ENCODE measurements around the gene SNRPB.
A peak's percentile ranks its signal among the peaks of the same experiment; 100 is the strongest.

The SNRPB gene

GRCh38 chr20:2451939-2452732 is 18.5 kb downstream of the SNRPB start:
- Histone ChIP-seq H3K4me1 (ENCODE audit: insufficient read depth, low read length, severe bottlenecking) (no peaks in the 10 kb centered on the region), H3K79me2 (ENCODE audit: insufficient read depth, low read length) (no peaks in the 10 kb centered on the region), H3K36me3 (ENCODE audit: insufficient read depth, low read length) (no peaks in the 10 kb centered on the region), H4K20me1 (ENCODE audit: insufficient read depth, low read length) (no peaks in the 10 kb centered on the region), H3K4me2 (ENCODE audit: low read length) (no peak overlapping the region), H3K9ac (ENCODE audit: low read length) (no peak overlapping the region), H3K27me3 (ENCODE audit: insufficient read depth, low read length) (no peaks in the 10 kb centered on the region), H2AFZ (ENCODE audit: low read length) (no peak overlapping the region), H3K27ac (ENCODE audit: low read depth, low read length, poor library complexity, severe bottlenecking) (no peak overlapping the region), H3K9me3 (ENCODE audit: low read length) (no peaks in the 10 kb centered on the region), H3K9me2 (ENCODE audit: low read depth, low read length) (no peaks in the 10 kb centered on the region), H3K4me3 (ENCODE audit: low read depth, low read length, poor library complexity, severe bottlenecking) (no peak overlapping the region), H3F3A (ENCODE audit: insufficient read depth, low read length) (peaks cover 5% of the 10 kb centered on the region; the same call in 1 of the 2 replicates)
- TF ChIP-seq CTCF (IDR thresholded peaks at IDR 0.05; ENCODE audit: low read length) (peak; percentile 78), EZH2 (IDR thresholded peaks at IDR 0.05; ENCODE audit: borderline replicate concordance, low read length) (no peak)

DNA sequence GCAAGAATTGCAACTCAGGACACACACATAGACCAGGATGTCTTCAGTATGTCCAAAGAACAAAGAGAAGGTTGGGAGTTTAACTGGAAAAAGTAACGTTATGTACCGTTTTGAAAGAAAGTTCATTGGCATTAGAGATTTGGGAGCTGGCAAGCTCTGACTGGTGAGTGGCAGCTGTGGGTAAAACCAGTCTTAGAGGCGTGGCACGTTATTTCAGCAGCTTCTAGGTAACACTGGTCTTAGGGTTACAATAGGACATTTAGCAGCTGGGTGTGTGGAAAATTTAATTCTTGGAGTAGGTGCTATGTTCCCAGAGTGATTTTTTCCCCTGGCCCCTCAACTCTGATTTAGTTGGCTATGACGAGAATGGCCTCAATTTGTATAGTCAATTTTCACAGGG is 19.2 kb downstream of the SNRPB start:
- no peak overlapping the region for H3K4me3 ChIP-seq (ENCODE audit: low read depth, low read length, poor library complexity, severe bottlenecking)
- no peak overlapping the region for H3K4me2 ChIP-seq (ENCODE audit: low read length)
- no peak overlapping the region for H3K9ac ChIP-seq (ENCODE audit: low read length)
- H3K27ac ChIP-seq (ENCODE audit: low read depth, low read length, poor library complexity, severe bottlenecking) = no peak overlapping the region
- H3K79me2 ChIP-seq (ENCODE audit: insufficient read depth, low read length) = no peaks in the 10 kb centered on the region
- TF ChIP-seq EZH2 (IDR thresholded peaks at IDR 0.05; ENCODE audit: borderline replicate concordance, low read length) (no peak), CTCF (IDR thresholded peaks at IDR 0.05; ENCODE audit: low read length) (no peak)
- H4K20me1 ChIP-seq (ENCODE audit: insufficient read depth, low read length) = no peaks in the 10 kb centered on the region
- no peaks in the 10 kb centered on the region for H3K36me3 ChIP-seq (ENCODE audit: insufficient read depth, low read length)
- no peak overlapping the region for H2AFZ ChIP-seq (ENCODE audit: low read length)
- H3K9me2 ChIP-seq (ENCODE audit: low read depth, low read length) = no peaks in the 10 kb centered on the region
- H3K4me1 ChIP-seq (ENCODE audit: insufficient read depth, low read length, severe bottlenecking) = no peaks in the 10 kb centered on the region
- peaks cover 5% of the 10 kb centered on the region; the same call in 1 of the 2 replicates for H3F3A ChIP-seq (ENCODE audit: insufficient read depth, low read length)
- no peaks in the 10 kb centered on the region for H3K9me3 ChIP-seq (ENCODE audit: low read length)
- no peaks in the 10 kb centered on the region for H3K27me3 ChIP-seq (ENCODE audit: insufficient read depth, low read length)

GRCh38 chr20:2449386-2449785 is 21.2 kb downstream of the SNRPB start:
- Histone ChIP-seq H3K9me3 (ENCODE audit: low read length) (no peaks in the 10 kb centered on the region), H3K79me2 (ENCODE audit: insufficient read depth, low read length) (no peaks in the 10 kb centered on the region), H3K4me1 (ENCODE audit: insufficient read depth, low read length, severe bottlenecking) (no peaks in the 10 kb centered on the region), H3K27me3 (ENCODE audit: insufficient read depth, low read length) (no peaks in the 10 kb centered on the region), H3K36me3 (ENCODE audit: insufficient read depth, low read length) (no peaks in the 10 kb centered on the region), H3F3A (ENCODE audit: insufficient read depth, low read length) (no peaks in the 10 kb centered on the region), H3K9ac (ENCODE audit: low read length) (no peak overlapping the region), H3K9me2 (ENCODE audit: low read depth, low read length) (no peaks in the 10 kb centered on the region), H3K4me2 (ENCODE audit: low read length) (no peak overlapping the region), H2AFZ (ENCODE audit: low read length) (no peak overlapping the region), H3K27ac (ENCODE audit: low read depth, low read length, poor library complexity, severe bottlenecking) (no peak overlapping the region), H3K4me3 (ENCODE audit: low read depth, low read length, poor library complexity, severe bottlenecking) (no peak overlapping the region), H4K20me1 (ENCODE audit: insufficient read depth, low read length) (no peaks in the 10 kb centered on the region)
- TF ChIP-seq CTCF (IDR thresholded peaks at IDR 0.05; ENCODE audit: low read length) (no peak), EZH2 (IDR thresholded peaks at IDR 0.05; ENCODE audit: borderline replicate concordance, low read length) (no peak)

Data from OCI-LY1 (cell line).